Stimulated activated CD8-positive, alpha-beta memory T cell treated with anti-CD3 and anti-CD28 coated beads, Interleukin-2, amount 100 ng/mL, for 1 hour (primary cell): ENCODE data around the gene BCAM.
"Not testable (repeated sequence)": the region's sequence is repeated elsewhere in the genome, so short reads cannot be mapped to it uniquely, and the experiment has no call there.

Source experiments
- DNase-seq, 2 donors: peaks; one replicate each; pipeline ENCODE4 v3.0.0-alpha.2; 2020; ENCODE audit warnings: low read depth in 2 of 2

The BCAM gene, protein sequence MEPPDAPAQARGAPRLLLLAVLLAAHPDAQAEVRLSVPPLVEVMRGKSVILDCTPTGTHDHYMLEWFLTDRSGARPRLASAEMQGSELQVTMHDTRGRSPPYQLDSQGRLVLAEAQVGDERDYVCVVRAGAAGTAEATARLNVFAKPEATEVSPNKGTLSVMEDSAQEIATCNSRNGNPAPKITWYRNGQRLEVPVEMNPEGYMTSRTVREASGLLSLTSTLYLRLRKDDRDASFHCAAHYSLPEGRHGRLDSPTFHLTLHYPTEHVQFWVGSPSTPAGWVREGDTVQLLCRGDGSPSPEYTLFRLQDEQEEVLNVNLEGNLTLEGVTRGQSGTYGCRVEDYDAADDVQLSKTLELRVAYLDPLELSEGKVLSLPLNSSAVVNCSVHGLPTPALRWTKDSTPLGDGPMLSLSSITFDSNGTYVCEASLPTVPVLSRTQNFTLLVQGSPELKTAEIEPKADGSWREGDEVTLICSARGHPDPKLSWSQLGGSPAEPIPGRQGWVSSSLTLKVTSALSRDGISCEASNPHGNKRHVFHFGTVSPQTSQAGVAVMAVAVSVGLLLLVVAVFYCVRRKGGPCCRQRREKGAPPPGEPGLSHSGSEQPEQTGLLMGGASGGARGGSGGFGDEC

DNA sequence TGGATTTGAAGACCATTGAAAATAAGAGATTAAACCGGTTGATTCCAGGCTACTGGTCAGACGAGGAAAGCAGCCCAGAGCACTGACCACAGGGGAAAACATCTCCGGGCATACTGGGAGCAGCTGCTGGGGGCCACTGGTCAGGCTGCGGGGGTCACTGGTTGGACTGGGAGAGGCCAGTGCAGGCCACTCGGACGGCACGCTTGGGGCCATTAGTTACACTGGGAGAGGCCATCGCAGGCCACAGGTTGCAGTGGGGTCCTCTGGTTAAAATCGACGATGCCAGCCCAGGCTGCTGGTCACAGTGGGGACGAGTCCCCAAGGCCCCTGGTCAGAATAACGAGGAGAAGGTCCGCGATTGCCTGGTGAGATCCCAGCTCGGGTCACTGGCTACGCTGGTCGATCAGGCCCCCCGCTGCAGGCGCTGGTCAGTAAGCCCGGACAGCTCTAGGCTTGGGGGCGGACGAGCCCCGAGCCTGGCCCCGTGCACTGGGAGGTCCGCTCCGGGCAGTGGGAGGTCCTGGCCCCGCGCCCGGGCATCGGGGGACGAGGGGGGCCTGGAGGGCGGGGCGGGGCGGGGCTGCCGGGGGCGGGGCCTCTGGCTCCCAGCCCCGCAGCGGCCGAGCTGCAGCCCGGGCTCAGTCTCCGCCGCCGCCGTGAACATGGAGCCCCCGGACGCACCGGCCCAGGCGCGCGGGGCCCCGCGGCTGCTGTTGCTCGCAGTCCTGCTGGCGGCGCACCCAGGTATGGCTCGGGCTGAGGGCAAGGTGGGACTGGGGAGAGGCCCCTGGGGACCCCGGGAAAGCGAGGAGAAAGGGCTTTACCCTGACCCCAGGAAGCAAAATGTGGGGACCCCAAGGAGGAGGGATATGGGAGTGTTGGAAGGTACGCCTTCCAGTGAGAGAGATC is at the start of gene BCAM:
Gene BCAM (plus strand): TSS at position 641 of the 909 bp plus-strand sequence. CDS start 22 bp downstream, at position 663.
- no peak for DNase-seq

- DNase-seq = no peak
These were observed 46.9 kb upstream of the BCAM start for GRCh38 chr19:44762038-44762437.

- no peak for DNase-seq
These were observed 43.6 kb upstream of the BCAM start for GRCh38 chr19:44765033-44765948.

DNA sequence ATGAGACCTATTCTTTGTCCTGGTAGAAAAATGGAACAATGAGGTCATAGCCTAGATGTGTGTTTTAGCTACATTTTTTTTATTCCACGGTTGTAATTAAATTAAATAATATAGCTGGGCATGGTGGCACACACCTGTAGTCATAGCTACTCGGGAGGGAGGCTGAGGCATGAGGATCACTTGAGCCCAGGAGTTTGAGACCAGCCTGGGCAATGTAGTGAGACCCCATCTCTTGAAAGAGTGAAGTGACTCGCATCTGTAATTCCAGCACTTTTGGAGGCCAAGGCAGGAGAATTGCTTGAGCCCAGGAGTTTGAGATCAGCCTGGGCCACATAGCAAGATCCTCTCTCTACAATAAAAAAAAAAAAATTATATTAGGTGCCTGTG is 43.0 kb upstream of the BCAM start:
- DNase-seq = no peak

DNA sequence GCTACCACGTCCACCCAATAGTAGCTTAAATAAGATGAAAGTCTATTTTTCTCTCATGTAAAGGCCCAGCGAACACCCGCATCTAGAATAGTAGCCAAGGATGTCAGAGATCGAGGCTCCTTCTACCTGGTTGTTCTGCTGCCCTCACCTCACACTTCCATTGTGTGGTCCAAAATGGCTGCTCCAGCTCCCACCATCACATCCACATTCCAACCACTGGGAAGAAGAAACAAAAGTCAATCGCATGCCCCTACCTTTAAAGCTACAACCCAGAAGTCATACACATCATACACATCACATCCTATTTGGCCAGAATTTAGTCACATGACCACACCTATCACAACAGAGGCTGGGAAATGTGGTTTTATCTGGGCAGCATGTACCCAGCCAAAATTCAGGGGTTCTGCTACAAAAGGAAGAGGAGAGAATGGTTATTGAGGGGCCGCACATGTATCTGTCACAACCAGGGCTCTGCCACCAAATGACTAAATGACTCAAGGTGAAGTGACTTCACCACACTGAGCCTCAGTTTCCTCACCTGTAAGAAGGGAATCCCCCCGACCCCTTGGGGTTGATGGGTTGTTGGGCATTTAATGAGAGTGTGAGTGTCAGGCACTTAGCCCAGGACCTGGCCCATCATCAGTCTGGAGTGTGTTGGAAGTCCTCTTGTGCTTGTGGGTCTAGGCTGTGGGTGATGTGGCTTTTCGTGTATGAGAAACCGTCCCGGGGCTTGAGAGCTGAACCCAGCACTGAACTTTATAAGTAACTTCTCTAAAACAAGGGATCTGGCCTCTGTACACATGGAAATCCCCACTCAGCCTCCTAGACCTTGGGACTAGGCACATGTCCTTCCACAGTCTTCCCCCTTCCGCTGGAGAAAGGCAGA is 41.4 kb upstream of the BCAM start:
- DNase-seq = no peak

DNA sequence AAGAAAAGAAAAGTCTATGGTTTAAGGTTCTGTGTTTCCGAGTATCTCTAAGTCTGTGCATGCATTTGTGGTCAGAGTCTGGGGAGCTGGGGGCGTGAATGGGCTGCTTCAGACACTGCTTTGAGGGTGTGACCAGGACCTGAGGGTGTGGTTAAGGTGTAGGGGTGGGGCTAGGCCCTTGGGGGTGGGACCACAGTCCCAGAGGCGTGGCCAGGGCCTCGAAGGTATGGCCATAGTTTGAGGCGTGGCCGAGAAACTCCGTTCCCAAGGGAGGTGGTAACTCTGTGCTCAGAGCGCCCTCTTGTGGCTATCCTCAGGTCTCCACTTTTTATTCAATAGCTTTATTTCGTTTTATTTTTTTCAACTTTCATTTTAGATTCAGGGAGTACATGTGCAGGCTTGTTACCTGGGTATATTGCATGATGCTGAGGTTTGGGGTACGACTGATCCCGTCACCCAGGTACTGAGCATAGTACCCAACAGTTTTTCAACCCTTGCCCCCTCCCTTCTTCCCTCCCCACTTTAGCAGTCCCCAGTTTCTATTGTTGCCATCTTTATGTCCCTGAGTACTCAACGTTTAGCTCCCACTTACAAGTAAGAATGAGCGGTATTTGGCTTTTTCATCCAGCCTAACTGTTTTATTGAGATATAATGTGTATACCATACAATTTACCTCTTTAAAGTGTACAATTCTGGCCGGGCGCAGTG is 38.2 kb upstream of the BCAM start:
- peak; percentile 96 to 98 for DNase-seq

- not testable (repeated sequence) for DNase-seq
These were observed 36.8 kb upstream of the BCAM start for GRCh38 chr19:44772144-44772543.

GRCh38 chr19:44772959-44773358 is 35.9 kb upstream of the BCAM start:
- no peak for DNase-seq

GRCh38 chr19:44775676-44776240 is 33.1 kb upstream of the BCAM start:
- no peak for DNase-seq

DNA sequence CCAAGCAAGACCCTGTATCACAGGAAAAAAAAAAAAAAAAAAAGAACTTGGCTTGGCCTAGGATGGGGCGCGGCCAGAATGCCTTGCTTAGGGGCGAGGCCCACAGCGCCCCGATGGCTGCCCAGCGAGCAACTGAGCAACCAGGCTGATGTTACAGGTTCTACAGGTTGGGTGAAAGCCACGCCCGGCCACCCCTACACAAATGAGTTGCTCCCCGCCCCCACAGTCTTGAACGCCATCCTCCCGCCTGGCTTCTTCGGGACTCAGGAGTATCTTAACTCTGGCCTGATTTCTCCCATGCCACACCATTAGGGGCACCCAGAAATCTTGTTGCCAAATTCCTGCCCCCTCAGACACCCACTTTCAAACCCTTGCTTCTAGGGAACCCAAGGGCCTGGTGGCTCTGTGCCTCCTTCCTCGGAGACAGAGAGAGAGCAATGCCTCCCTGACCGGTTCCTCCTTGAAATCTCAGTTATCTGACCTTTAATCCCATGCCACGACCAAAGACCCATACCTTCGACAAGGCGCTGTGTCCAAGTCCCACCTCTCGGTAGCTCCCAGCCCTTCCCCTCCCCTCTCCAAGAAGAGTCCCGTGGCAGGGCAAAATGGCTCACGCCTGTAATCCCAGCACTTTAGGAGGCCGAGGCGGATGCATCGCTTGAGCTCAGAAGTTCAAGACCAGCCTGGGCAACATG is 32.4 kb upstream of the BCAM start:
- DNase-seq = no peak

DNA sequence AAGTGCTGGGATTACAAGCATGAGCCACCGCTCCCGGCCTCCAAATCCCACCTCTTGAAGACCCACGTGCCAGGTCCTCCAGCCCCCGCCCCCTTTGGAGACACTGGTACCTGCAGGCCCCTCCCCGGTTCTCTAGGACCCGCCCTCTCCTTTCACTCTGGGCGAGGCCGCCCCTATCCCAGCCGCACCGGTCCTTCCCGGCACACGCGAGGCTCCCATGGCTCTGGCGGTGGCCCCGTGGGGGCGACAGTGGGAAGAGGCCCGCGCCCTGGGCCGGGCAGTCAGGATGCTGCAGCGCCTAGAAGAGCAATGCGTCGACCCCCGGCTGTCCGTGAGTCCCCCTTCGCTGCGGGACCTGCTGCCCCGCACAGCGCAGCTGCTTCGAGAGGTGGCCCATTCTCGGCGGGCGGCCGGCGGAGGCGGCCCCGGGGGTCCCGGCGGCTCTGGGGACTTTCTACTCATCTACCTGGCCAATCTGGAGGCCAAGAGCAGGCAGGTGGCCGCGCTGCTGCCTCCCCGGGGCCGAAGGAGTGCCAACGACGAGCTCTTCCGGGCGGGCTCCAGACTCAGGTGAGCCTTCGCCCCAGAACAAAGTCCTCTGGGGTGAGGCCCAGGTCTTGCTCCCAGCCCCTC is 31.1 kb upstream of the BCAM start, which contains the start of gene CBLC:
Gene CBLC (plus strand): TSS at position 176 of the 633 bp plus-strand sequence. CDS start 42 bp downstream, at position 218.
- DNase-seq = no peak

DNA sequence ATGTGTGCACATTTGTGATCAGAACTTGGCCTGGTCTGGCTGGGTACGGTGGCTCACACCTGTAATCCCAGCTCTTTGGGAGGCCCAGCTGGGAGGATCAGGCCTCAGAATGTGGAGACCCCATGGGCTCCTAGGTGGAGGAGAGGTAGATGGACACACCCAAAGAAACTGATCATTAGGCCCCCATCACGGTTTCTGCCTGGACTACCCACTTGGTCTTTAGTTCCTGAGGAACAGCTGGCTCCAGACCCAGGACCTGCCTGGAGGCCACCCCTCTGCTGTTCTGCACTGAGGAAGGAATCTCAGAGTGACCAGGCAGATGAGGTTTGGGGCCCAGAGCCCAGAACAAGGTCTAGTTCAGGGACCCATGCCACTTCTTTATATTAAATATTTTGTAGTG is 29.8 kb upstream of the BCAM start:
- no peak for DNase-seq

DNA sequence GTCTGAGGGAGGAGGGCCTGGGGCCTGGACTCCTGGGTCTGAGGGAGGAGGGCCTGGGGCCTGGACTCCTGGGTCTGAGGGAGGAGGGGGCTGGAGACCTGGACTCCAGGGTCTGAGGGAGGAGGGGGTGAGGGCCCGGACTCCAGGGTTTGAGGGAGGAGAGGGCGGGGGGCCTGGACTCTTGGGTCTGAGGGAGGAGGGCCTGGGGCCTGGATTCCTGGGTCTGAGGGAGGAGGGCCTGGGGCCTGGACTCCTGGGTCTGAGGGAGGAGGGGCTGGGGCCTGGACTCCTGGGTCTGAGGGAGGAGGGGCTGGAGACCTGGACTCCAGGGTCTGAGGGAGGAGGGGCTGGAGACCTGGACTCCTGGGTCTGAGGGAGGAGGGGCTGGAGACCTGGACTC is 27.2 kb upstream of the BCAM start:
- DNase-seq = not testable (repeated sequence)

GRCh38 chr19:44782729-44783128 is 26.2 kb upstream of the BCAM start:
- DNase-seq = no peak

GRCh38 chr19:44783545-44783944 is 25.4 kb upstream of the BCAM start:
- no peak for DNase-seq

DNA sequence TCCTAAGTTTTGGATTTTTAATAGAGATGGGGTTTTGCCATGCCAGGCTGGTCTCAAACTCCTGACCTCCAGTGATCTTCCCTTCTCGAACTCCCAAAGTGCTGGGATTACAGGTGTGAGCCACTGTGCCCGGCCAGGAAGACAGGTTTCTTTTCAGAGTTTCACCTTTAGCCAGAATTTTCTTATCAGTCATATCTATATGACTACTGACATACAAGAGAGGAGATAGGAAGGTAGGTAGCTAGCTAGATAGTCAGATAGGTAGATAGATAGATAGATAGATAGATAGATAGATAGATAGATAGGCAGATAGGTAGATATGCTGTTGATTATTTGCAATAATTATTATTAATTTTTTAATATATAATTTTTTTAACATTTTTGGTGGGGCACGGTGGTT is 23.6 kb upstream of the BCAM start:
- DNase-seq = no peak

DNA sequence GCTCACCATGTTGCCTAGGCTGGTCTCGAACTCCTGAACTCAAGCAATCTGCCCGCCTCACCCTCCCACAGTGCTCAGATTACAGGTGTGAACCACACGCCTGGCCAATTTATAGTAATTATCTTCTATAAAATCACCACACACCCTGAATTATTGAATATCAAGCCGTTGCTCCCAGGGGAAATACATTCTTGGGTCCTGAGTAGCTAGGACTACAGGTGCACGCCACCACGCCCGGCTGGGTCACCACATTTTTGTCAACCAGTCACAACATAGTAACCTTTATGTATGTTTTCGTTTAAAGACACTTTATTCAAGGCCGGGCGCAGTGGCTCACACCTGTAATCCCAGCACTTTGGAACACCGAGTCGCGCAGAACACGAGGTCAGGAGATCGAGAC is 22.9 kb upstream of the BCAM start:
- DNase-seq = no peak

- DNase-seq = no peak
These were observed 19.9 kb upstream of the BCAM start for GRCh38 chr19:44788971-44789370.
